ELR (cell line): Measurements from ENCODE around the gene FOXP4.

Source experiments
- DNase-seq: peaks from one replicate; pipeline ENCODE4 v3.0.0-alpha.2; 2015; ENCODE audit warnings: low read depth

FOXP4 gene

DNA sequence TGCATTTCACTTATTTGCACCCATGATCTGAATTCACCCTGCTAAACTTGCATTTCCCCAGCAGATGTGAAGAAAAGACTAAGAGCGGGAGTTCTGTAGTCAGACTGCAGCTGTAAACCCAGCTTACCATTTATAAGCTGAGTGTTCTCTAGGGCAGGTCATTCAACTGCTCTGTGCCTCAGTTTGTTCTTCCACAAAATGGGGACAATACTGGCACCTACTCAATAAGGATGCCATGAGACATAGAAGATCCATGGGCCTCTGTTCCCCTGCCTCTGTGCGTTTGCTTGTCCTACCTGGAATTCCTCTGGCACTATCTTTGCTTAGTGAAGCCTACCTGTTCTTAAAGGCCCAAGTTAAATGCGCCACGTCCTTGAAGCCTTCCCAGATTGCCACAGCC is 79.8 kb downstream of the FOXP4 start:
- DNase-seq = no peak

DNA sequence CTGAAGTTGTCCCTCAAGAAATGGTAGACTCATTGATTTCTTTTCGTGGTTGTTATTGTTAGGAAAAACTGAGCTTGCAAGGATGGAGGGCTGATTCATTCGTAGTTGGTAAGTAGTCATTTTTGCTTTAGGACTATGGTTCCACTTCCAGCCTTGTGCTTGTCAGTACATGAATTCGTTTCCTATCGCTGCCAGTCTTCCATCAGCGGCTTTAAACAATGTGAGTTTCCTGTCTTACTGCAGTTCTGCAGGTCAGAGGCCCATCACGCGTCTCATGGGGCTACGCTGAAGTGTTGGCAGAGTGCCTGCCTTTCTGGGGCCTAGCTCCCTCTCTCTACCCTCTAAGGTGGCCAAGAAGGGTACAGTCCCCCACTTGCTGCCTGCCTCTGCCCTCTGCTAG is 80.7 kb downstream of the FOXP4 start:
- no peak for DNase-seq

DNA sequence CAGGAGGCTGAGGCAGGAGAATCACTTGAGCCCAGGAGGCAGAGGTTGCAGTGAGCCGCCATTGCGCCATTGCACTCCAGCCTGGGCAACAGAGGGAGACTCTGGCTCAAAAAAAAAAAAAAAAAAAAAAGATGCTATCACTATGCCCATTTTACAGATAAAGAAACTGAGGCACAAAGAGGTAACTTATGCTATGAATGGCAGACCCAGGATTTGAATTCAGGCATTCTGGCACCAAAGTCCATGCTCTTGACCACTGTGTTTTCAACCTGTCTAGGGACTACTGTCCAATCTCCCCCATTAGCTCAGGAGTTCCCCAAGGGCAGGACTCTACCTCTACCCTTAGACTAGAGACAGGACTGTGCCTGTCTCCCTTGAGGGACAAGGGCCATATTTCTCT is 82.9 kb downstream of the FOXP4 start:
- DNase-seq = no peak

DNA sequence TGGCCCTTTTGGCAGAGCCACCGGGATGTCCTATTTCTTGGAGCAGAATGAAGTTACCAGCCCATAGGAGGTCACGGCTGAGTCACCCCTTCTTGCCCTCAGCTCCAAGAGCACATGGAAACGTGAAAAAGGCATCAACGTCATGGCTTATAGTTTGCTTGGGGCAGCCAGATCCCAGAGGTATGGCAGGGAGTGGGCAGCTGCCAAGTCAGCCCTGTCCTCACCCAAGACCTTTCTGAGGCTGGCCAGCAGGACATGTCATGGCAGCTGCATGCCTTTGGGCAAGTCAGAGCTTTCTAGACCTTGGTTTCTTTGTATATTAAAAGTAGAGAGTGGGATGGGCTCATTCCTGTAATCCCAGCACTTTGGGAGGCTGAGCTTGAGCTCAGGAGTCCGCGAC is 83.9 kb downstream of the FOXP4 start:
- DNase-seq = no peak

DNA sequence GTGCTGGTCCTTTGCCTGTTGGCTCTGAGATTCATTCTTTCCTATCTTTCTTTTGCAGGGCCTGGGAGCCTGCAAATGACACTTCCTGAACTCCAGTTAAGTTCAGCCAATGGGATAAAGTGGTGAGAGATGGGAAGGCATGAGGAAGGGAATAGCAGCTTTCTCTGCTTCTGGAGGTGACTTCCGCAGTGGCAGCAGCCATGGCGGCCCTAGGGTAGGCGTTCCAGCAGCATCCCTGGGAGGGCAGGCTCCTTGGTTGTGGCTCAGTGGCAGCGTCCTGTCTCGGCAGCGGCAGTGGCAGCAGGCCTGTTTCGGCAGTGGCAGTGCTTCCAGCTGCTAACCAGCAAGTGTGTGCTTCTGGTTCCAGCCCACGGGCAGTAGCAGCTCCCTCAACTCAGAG is 84.8 kb downstream of the FOXP4 start:
- DNase-seq = no peak

DNA sequence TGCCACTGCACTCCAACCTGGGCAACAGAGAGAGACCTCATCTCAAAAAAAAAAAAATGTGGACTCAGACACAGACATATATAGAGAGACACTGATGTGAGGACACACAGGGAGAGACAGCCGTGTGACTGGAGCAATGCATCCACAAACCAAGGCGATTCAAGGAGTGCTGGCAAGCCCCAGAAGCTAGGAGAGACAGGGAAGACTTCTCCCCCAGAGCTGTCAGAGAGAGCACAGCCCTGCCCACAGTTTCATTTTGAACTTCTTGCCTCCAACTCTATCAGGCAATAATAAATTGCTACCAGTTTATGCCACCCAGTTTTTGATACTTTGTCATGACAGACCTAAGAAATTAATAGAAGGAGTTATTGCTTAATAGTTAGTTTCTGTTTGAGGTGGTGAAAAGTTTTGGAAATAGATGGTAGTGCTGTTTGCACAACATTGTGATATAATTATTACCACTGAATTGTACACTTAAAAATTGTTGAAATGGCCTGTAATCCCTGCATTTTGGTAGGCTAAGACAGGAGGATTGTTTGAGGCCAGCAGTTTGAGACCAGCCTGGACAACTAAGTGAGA is 87.0 kb downstream of the FOXP4 start:
- no peak for DNase-seq

DNA sequence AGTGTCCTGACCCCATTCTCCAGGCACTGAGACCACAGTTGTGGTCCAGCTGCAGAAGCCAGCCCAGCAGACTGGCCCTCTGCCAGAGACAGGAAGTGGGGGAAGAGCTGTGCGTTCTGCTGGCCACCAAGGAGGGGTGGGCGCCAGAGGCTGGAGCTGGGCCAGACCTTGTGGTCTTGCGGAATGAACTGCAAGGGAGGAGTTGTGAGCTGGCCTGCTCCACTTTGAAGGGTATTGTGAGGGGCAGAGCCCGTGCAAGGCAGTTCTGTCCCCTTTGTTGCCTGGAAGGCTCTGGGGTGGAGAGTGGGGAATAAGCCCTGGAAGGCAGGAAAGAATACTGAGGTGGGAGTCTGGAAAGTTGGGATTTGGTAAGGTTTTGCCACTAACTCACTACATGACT is 88.5 kb downstream of the FOXP4 start:
- no peak for DNase-seq

DNA sequence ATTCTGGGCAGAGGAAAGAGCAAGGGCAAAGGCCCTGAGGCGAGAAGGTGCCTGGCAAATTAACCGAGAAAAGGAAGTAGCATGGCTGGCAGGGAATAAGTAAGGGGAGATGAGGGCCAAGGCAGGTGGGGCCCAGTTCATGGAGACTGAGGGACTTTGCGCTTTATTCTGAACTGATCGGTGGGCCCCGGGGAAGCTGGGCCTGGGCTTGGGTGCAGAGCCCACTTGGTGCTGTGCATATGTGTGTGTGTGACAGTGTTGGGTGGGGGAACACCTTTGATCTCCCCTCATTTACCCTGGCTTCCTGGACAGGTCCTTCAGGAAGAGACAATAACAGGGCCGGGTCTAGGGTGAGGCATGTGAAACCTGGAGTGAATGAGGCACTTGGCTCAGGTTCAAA is 89.2 kb downstream of the FOXP4 start:
- no peak for DNase-seq

DNA sequence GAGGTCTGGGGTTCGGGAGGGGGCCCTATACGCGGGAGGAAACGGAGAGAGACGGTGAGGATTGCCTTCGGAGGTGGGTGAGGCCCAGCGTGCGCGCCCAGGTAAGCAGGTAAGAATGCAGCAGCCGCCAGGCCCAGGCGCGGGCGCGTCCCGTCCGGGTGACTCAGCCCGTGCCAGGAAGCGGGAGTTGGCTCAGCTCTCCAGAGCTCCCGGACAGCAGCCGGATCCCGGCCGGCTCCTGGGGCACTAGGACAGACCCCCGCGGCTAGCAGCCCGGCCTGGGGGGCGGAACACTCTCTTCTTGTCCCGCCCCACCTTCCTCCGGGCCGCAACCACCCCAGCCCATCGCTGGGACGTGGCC is 90.6 kb downstream of the FOXP4 start:
- peak; percentile 56 for DNase-seq

DNA sequence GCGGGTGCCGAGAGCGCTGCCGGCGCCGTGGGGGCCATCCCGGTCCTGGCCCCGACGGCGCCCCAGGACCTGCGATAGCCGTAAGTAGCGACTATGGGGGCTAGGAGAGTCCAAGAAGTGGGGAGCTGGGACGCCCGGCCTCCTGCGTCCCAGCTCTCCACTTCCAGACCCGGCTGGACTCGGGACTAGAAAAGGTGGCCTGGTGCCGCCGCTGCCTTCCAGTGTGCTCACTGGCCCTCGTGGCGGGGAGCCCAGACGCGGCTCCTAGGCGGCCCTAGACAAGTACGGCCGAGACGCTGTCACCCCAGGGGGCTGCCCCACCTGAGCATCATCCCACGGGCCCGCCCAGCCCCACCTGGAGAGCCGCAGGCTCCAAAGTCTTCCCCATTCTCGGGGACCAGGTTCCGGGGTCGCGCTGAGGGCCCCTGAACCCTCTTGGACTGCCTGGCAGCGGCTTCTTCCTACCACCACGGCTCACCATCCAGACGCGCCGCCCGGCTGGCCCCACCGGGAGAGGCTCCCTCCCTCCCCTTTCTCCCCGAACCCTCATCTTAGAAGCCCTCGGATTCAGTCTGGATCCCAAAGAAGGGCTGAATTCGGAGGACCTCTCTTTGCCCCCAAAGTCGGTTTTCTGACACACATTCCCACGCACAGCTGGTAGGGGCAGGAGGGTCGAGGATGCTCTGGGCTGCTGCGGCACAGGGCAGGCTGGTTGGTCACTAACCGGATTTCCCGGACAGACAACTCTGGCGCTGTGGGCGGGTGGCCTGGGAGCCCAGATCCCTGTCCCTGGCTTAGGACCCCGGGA is 91.2 kb downstream of the FOXP4 start:
- DNase-seq = no peak

DNA sequence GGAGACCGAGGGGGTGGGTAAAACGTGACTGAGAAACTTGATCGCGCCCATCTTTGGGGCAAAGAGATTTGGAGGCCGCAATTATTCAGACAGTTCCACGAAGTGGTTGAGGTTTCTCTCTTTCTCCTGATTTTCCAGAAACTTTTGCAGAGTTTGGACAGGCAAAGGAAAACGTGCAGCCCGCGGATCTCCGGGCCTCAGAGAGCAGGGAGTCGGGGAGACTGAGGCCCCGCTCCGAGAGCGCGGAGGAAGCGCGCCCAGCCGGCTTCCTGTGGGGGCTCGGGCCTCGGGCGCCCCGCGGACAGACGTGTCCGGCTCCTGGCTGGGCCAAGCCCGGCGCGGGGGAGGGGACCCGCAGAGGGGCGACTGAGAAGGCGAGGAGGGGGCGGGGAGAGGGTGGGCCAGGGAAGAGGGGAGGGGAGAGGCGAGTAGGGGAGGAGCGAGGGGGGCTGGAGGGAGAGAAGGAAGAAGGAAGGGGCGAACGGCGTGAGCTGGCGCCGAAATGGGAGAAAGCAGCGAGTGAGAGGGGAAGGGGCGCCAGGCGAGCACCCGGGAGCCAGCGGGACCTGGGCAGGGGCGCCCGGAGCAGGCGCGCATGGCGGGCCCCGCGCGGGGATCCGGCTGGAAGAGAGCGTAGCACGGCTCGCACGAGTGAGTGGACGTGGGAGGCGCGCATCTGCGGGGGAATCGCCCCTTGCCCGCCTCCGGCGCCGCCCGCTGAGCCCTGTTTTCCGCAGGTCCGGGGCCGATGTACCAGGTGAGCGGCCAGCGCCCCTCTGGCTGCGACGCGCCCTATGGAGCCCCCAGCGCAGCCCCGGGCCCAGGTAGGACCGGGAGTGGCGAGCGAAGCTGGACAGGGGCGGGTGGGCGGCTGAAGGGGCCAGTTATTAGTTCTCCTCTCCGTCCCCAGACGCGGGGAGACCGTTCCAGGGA is 92.1 kb downstream of the FOXP4 start, which contains the start of gene MDFI:
TSS of gene MDFI (plus strand) at position 467 of the 933 bp plus-strand sequence. CDS start at position 749, 282 bp downstream.
- no peak for DNase-seq

DNA sequence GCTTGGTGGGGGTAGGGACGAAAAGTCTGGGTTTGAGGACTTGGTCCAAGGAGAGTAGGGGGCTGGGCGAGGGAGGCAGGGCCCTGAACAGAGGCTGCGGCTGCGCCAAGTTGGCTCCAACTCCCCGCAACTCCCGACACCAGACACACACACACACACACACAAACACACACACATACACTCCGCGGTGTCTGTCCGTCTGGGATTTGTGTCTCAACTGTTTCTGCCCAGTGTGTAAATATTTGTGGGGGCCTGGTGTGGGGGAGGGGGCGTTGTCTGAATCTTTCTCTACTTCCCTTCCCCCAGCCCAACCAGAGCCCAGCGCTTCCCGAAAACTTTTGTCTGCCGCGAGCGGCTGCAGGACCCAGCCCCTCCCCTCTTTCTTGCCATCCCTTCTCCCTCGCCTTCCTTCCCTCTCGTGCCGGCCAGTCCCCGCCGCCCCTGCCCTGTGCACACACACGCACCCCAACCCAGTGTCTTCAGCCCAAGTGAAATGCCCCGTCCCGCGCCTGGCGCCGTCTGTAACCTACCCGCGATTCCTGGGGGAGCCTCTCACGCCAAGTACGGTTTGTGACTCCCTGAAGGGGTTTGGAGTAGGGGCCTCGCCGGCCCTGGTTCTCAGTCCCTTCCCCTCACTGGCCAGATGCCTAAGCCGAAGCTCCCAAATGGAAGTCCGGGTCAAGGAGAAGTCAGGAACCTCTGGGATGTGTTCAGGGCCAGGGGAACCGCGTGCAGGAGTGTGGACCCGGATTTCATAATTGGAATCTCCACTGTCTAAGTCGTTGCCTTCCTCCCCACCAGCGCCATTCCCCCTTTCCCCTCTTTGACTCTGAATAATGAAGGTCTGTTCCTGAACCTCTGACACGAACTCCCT is 93.0 kb downstream of the FOXP4 start:
- no peak for DNase-seq

DNA sequence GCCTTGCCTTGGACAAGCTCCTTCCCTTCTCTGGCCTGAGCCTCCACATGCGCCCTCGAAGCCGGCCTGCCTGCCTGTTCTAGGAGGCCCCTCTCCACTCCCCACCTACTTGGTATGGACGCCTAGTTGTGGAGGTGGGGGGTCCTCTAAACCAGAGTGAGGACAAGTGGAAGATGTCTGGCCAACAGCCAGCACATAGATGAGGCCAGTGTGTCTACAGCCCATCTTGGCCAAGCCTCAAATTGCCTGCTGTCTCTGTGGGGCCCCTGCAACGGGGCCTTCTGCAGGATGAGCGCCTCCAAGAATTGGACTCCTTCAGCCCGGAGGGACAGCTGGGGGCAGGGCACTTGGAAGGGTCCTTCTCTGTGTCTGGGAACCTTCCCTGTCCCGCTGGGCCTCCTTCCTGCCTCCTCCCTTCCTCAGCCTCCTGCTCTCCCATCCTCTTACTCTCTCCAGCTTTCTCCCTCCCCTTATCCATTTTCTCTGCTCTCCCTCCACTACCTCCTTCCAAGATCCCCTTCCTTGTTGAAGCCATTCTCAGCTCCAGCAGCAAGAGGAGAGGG is 93.7 kb downstream of the FOXP4 start:
- DNase-seq = no peak

DNA sequence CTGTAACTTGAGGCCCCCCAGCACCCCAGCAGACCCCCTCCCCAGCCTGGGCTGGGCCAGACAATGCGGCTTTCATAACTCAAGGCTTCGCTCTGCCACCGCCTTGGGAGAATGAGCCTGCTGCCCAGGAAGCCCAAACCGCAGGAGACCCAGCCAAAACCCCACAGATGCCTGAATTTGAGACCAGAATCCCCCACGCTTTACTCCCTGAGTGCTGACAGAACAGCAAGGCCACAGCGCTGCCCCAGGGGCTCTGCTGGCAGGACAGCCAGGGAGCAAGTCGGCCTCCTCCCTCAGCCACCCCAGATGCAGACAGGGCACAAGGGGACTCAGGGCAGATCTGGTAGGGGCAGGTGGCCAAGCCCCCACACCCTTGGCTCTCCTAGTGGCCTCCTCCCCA is 94.2 kb downstream of the FOXP4 start:
- DNase-seq = no peak

DNA sequence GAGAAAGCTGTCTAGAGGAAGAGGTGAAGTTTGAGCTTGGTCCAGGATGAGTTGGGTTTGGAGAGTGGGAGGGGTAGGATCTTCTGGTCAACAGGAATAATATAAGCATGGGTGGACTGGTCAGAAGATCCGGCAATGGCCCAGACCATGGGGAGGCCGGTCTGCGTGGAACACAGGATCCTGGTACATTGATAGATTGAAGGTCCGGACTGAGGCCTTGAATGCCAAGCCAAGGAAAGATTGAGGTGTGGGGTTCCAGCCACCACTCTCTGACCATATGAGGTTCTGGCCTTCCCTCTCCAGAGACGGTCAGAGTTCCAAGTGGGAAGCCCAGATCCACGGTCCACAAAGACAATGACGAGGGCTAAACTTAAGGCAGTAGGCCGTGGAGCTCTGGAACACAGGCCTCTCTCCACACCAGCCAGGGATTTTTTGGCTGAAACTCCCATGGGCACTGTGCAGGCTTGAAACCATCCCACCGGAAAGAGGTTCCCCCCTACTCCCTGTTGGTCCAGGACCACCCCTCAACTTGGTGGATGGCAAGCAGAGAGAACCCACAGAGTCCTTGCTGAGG is 95.3 kb downstream of the FOXP4 start:
- DNase-seq = no peak

DNA sequence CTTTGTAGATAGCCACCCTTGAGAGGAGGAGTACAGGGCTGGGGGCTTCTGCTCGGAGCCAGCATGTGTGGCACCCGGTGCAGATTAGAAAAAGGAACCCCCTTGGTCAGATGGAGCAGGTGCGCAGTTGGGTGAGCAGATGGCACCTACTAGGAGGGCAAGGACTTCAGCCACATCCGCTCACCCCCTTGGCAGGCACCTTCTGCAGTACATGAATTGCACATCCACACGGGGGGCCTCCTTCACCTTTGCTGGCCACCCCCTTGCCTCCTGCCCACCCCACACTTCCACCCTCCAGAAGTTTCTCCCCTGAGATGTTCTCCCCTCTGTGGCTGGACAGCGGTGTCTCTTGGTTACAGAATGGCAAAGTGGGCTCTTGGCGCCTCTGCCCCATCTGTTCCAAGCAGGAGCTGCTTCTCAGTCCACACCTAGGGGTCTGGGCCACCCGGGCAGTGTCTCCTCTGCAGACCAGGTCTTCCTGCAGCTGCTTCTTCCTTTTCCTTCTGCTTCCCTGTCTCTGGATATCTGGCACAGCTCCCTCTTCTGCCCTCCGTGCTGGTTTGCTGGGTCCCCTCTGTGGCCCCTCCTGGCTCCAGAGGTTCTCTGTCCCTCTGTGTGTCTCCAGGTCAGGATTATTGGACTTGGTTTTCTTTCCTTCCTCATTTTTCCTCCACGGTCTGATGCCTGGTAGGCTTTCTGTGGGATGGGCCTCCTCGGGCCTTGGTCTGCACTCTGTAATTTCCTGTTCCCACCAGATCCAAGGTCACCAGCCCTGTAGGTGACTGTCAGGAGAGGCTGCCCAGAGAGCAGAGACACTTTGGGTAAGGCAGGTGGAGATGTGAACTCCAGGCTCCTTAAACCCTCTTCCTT is 96.1 kb downstream of the FOXP4 start:
- no peak for DNase-seq

DNA sequence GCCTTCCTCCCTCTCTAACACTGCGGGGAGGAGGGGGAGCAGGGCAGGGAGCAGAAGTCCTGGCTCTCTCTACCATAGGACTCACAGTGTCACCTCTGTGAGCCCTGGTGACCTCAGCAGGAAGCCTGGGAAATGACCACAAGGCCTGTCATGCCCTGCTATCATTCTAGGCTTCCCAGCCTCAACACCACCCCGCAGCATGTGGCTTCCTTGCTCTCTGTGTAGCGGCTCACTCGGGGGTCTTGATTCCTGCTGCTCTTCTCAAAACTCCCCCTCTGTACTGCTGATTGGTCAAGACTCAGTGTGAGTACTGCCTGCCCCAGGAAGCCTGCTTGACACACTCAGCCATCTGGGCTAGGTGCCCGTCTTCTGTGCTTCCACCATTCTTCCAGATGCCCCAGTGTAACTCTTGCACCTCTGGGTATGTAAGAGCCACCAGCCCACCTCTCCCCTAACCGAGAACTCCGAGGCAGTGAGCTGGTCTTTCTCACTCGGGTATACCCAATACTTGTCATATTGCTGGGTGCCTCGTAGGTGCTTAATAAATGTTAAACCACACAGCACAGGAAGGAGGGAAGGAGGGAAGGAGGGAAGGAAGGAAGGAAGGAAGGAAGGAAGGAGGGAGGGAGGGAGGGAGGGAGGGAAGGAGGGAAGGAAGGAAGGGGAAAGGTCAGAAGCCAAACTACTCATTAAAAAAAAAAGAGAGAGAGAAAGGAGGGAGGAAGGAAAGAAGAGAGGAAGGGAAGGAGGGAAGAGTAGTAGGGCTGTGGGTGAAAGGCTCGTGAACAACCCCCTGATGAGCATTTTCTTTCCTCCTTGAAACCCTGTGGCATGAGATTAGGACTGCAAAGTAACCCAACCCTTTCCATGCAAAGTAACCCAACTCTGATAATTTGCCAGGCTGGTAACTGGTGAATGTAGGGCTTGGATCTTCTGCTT is 97.0 kb downstream of the FOXP4 start:
- no peak for DNase-seq

DNA sequence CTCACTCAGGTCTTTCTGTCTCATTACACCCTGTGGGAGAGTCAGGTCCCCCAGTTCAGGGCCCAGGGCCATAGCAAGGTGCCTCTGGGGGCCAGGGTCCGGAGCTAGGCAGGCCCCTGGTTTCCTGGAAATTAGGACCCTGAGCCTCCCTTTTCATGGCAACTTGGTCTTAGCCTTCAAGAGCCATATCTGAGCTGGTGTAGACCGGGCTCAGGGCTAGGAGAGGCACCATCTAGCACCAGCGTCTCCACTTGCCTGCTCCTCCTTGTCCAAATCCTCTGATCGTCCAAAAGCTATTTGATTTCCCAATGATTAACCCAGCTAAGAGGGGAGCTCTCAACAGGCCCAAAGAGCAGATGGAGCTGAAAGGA is 97.7 kb downstream of the FOXP4 start:
- no peak for DNase-seq

DNA sequence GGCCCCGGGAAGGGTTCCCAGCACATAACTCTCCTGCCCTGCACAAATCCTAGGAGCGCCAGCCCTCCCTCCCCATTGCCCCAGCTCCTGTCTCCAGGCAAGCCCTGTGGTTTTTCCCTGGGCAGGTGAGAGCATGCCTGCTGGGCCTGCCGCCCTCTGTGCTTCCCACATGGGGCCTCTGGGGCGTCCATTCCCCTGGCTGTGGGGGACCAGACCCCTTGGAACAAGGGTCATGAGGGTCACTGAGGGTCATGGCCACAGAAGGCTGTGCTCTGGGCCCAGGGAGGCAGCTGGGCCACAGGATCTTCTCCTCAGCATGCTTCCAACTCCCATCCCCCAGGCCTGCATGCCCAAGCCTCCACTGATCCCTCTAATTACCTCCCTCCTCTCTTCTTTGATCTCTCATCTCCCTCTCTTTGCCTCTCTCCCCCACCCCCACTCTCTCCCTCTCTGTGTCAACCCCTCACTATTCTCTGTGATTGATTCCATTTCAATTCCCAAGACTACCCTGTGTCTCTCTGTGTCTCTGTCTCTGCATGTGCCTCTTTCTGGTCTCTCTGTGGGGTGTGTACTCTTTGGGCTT is 98.2 kb downstream of the FOXP4 start:
- DNase-seq = no peak
